A549 (cell line): Measurements from ENCODE around the gene VPS13A. TPM values are rescaled to one million over a fixed set of nuclear protein-coding genes. Genes with fewer than 3 reads are reported as not detected.

Source experiments
- ATAC-seq, 2 experiments: fragments of 200-7000 bp in 1 of 2; fragments of >200 bp in 1 of 2; cut with Nextera tagmentation in 1 of 2; cut with Tn5 transposase in 1 of 2; 3 replicates each; pipeline versions ENCODE4 v1.8.0 to v1.9.1; 2018 to 2020; ENCODE audit warnings: mild to moderate bottlenecking in 1 of 2, moderate library complexity in 1 of 2
- CTCF ChIA-PET: fragments of 300-600 bp; sonication (Branson Sonifier 250); formaldehyde crosslinking; extraction: SDS; loops from one replicate; lab custom pipeline; 2021; ENCODE audit warnings: antibody characterized with exemption, inconsistent platforms; lab: Yijun Ruan, JAX
- POLR2A ChIA-PET: fragments of 350-600 bp; formaldehyde crosslinking; extraction: SDS; loops from one replicate; lab custom pipeline; 2021; ENCODE audit warnings: antibody characterized with exemption, inconsistent platforms; lab: Yijun Ruan, JAX
- DNase-seq, 2 experiments: peaks; one replicate each; pipeline versions ENCODE4 v3.0.0 to v3.0.0-alpha.2; 2011 to 2016; ENCODE audit warnings: low read depth in 1 of 2, low spot score in 1 of 2
- FAIRE-seq: peaks from 2 replicates; lab custom pipeline; 2011; peaks lifted over from hg19 to GRCh38; lab: Jason Lieb, UNC
- H3K27ac ChIP-seq, 2 experiments: fragments of >200 bp; sonication (Bioruptor Twin); formaldehyde crosslinking; 3 replicates each; pipeline ENCODE4 v1.5.1; 2016 to 2017
- H3K4me1 ChIP-seq: fragments of >200 bp; sonication (Bioruptor Twin); formaldehyde crosslinking; 3 replicates; pipeline ENCODE4 v1.6.1; 2016
- H3K4me2 ChIP-seq: fragments of >200 bp; sonication (Bioruptor Twin); formaldehyde crosslinking; 3 replicates; pipeline ENCODE4 v1.6.1; 2016
- H3K4me3 ChIP-seq: fragments of >200 bp; sonication (Bioruptor Twin); formaldehyde crosslinking; 3 replicates; pipeline ENCODE4 v1.5.1; 2016
- H3K9me3 ChIP-seq: fragments of >200 bp; sonication (Bioruptor Twin); formaldehyde crosslinking; 3 replicates; pipeline ENCODE4 v1.6.1; 2016
- CBX2 ChIP-seq: fragments of 200-600 bp; sonication (generic); IDR thresholded peaks from 2 replicates; pipeline ENCODE4 v1.6.1; 2016; ENCODE audit warnings: low read depth, mild to moderate bottlenecking, borderline replicate concordance
- CEBPB ChIP-seq, 2 experiments: fragments of >200 bp in 1 of 2; sonication (Bioruptor Twin) in 1 of 2; formaldehyde crosslinking in 1 of 2; IDR thresholded peaks; 2 replicates each; pipeline ENCODE4 v1.6.1; 2012 to 2016
- FOSB ChIP-seq: fragments of 250-450 bp; sonication (Bioruptor Pico); IDR thresholded peaks from 2 replicates; pipeline ENCODE4 v1.5.0; 2020; ENCODE audit warnings: mild to moderate bottlenecking, moderate library complexity
- HDAC2 ChIP-seq: fragments of 200-600 bp; sonication (generic); IDR thresholded peaks from 2 replicates; pipeline ENCODE4 v1.6.1; 2016
- KDM1A ChIP-seq: fragments of 200-600 bp; sonication (generic); IDR thresholded peaks from 2 replicates; pipeline ENCODE4 v1.6.1; 2016; ENCODE audit warnings: low read depth, mild to moderate bottlenecking
- KDM5A ChIP-seq: fragments of 200-600 bp; sonication (generic); IDR thresholded peaks from 2 replicates; pipeline ENCODE4 v1.6.1; 2016; ENCODE audit warnings: antibody characterized with exemption, mild to moderate bottlenecking
- MAZ ChIP-seq: fragments of 150-350 bp; IDR thresholded peaks from 2 replicates; pipeline ENCODE4 v1.6.1; 2014; ENCODE audit warnings: antibody characterized with exemption, low read depth, low read length, borderline replicate concordance
- MYC ChIP-seq: IDR thresholded peaks from 2 replicates; pipeline ENCODE4 v1.6.1; 2012; ENCODE audit warnings: mild to moderate bottlenecking, inconsistent platforms, low read length, improper control_type of control experiment, borderline replicate concordance
- NFE2L2 ChIP-seq: fragments of 150-350 bp; conservative IDR thresholded peaks from 2 replicates; pipeline ENCODE4 v1.6.1; 2014; ENCODE audit warnings: low read length
- POLR2A ChIP-seq: IDR thresholded peaks from 2 replicates; pipeline ENCODE4 v1.6.1; 2012; ENCODE audit warnings: mild to moderate bottlenecking, low read length
- RAD21 ChIP-seq, 2 experiments: fragments of >200 bp in 1 of 2; sonication (Bioruptor Twin) in 1 of 2; formaldehyde crosslinking in 1 of 2; IDR thresholded peaks in 1 of 2; conservative IDR thresholded peaks in 1 of 2; 2 replicates in 1 of 2; 3 replicates in 1 of 2; pipeline ENCODE4 v1.6.1; 2012 to 2018; ENCODE audit warnings: inconsistent platforms in 1 of 2
- RARB ChIP-seq: fragments of 250-450 bp; sonication (Bioruptor Pico); IDR thresholded peaks from 2 replicates; pipeline ENCODE4 v1.8.0; 2021; ENCODE audit warnings: mild to moderate bottlenecking, moderate library complexity
- RFX5 ChIP-seq: fragments of 450-650 bp; IDR thresholded peaks from 2 replicates; pipeline ENCODE4 v1.7.1; 2014; ENCODE audit warnings: antibody characterized with exemption, mild to moderate bottlenecking, moderate library complexity
- RNF2 ChIP-seq: fragments of 200-600 bp; sonication (generic); IDR thresholded peaks from 2 replicates; pipeline ENCODE4 v1.6.1; 2016; ENCODE audit warnings: low read depth, mild to moderate bottlenecking, antibody characterized with exemption, moderate library complexity, borderline replicate concordance
- SMC3 ChIP-seq: fragments of >200 bp; sonication (Bioruptor Twin); formaldehyde crosslinking; IDR thresholded peaks from 3 replicates; pipeline ENCODE4 v1.6.1; 2018; ENCODE audit warnings: inconsistent platforms
- TFCP2L1 ChIP-seq: fragments of 250-450 bp; sonication (Bioruptor Pico); IDR thresholded peaks from 2 replicates; pipeline ENCODE4 v1.5.0; 2021; ENCODE audit warnings: mild to moderate bottlenecking
- ZC3H11A ChIP-seq: fragments of 450-650 bp; IDR thresholded peaks from 2 replicates; pipeline ENCODE4 v1.6.1; 2014; ENCODE audit warnings: antibody characterized with exemption, mild to moderate bottlenecking
- polyA plus RNA-seq, 4 experiments: library from polyadenylated mRNA; depleted of rRNA in 3 of 4; stranded (reverse); fragments of >200 nt; fragmentation: RNase III in 1 of 4; extraction: RNeasy Plus Mini Kit Qiagen cat#74134 plus additional on column Dnase treatment in 1 of 4; gene quantifications; 2 replicates in 3 of 4; 3 replicates in 1 of 4; pipeline ENCODE4 v1.2.3, GENCODE V29; 2011 to 2017
- TF ChIP-seq, protein P1 (sequence below): fragments of >200 bp; sonication (Bioruptor Twin); formaldehyde crosslinking; IDR thresholded peaks from 3 replicates; pipeline ENCODE4 v1.6.1; 2016
- TF ChIP-seq, protein P2 (sequence below): IDR thresholded peaks from 2 replicates; pipeline ENCODE4 v1.6.1; 2012
- TF ChIP-seq, protein P3 (sequence below): IDR thresholded peaks from 2 replicates; pipeline ENCODE4 v1.6.1; 2012
- TF ChIP-seq, protein P4 (sequence below): fragments of 250-450 bp; sonication (Bioruptor Pico); IDR thresholded peaks from 2 replicates; pipeline ENCODE4 v1.5.0; 2021; ENCODE audit warnings: mild to moderate bottlenecking, moderate library complexity, borderline replicate concordance
- TF ChIP-seq, protein P5 (sequence below): fragments of 200-600 bp; sonication (generic); IDR thresholded peaks from 2 replicates; pipeline ENCODE4 v1.6.1; 2016; ENCODE audit warnings: antibody characterized with exemption, mild to moderate bottlenecking, moderate library complexity
- TF ChIP-seq, protein P6 (sequence below): fragments of >200 bp; sonication (Bioruptor Twin); formaldehyde crosslinking; IDR thresholded peaks from 3 replicates; pipeline ENCODE4 v1.5.1; 2016

Gene VPS13A
- polyA plus RNA-seq, 2 of the 4 experiments (the other 2 are of a cell fraction), result 12.3 to 66.6 TPM

DNA sequence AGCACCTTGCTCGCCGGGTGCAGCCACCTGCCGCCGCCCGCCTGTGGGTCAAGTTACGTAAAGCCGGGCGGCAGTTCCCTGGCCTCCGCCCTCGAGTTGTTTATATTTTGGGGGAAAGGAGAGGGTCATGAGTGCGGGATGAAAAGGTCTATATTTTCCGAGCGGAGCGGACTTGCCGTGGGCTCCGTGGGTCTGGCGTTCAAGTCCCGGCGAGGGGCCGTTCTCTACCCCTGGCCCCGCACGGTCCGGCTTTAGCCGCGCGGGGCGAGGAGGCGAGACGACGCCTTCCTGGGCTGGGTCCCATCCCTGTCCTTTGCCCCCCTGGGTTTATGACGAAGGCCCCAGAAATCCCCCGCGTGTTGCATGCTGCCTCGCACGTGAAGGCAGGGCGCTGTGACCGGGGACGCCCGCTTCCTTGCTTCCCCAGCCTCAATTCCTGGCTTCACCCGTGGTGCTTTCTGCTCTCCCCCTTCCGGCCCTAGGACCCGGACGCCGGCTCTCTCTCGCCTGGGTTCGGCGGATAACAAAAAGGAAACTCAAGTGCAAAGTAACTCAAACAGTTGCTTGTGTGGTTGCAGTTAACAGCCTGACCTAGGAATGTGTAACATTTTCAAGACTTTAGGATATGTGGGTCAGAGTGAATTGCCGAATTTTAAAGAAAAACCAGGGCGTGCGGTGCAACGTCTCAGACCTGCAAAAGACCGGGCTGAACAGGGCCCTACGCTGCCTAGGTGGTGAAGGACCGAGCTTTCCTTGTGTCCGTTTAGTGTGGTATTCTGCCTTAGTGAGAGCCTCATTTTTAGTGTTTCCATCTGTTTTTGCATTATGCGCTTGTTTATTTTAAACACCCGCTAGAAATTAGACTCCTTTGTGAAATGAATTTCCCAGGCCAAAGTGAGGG lies 810 bp downstream of the VPS13A start (continued):
- TF ChIP-seq CEBPB (IDR thresholded peaks at IDR 0.05) (peak in 1 of 2 experiments; percentile 9; a peak in 1 of 4 replicates), ZC3H11A (no peak), KDM5A (no peak), CBX2 (no peak), SMC3 (no peak), HDAC2 (no peak)
- TF ChIP-seq, protein P1, sequence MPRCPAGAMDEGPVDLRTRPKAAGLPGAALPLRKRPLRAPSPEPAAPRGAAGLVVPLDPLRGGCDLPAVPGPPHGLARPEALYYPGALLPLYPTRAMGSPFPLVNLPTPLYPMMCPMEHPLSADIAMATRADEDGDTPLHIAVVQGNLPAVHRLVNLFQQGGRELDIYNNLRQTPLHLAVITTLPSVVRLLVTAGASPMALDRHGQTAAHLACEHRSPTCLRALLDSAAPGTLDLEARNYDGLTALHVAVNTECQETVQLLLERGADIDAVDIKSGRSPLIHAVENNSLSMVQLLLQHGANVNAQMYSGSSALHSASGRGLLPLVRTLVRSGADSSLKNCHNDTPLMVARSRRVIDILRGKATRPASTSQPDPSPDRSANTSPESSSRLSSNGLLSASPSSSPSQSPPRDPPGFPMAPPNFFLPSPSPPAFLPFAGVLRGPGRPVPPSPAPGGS, result no peak
- TF ChIP-seq, protein P2, sequence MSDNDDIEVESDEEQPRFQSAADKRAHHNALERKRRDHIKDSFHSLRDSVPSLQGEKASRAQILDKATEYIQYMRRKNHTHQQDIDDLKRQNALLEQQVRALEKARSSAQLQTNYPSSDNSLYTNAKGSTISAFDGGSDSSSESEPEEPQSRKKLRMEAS, result peak; percentile 65

DNA sequence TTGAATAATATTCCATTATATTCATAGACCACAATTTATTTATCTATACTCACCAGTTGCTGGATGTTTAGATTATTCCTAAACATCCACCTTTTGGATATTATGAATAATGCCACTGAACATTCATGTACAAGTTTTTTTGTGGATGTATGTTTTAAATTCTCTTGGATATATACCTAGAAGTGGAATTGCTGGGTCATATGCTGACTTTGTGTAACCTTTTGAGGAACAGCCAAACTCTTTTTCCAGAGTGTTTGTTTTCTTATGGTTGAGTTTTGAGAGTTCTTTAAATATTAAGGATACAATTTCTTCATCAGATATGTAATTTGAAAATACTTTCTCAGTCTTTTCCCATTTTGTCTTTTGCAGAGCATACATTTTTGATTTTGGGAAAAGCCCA lies 2.7 kb downstream of the VPS13A start:
- no peak overlapping the region for H3K27ac ChIP-seq
- POLR2A ChIA-PET, result no interaction called here
- TF ChIP-seq KDM1A (no peak), RFX5 (no peak), RAD21 (conservative IDR thresholded peaks at IDR 0.05 in 1 of 2, IDR thresholded peaks at IDR 0.05 in 1 of 2) (no peak)
- TF ChIP-seq, protein P3, sequence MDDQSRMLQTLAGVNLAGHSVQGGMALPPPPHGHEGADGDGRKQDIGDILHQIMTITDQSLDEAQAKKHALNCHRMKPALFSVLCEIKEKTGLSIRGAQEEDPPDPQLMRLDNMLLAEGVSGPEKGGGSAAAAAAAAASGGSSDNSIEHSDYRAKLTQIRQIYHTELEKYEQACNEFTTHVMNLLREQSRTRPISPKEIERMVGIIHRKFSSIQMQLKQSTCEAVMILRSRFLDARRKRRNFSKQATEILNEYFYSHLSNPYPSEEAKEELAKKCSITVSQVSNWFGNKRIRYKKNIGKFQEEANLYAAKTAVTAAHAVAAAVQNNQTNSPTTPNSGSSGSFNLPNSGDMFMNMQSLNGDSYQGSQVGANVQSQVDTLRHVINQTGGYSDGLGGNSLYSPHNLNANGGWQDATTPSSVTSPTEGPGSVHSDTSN, result no peak
- TF ChIP-seq, protein P4, sequence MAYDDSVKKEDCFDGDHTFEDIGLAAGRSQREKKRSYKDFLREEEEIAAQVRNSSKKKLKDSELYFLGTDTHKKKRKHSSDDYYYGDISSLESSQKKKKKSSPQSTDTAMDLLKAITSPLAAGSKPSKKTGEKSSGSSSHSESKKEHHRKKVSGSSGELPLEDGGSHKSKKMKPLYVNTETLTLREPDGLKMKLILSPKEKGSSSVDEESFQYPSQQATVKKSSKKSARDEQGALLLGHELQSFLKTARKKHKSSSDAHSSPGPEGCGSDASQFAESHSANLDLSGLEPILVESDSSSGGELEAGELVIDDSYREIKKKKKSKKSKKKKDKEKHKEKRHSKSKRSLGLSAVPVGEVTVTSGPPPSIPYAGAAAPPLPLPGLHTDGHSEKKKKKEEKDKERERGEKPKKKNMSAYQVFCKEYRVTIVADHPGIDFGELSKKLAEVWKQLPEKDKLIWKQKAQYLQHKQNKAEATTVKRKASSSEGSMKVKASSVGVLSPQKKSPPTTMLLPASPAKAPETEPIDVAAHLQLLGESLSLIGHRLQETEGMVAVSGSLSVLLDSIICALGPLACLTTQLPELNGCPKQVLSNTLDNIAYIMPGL (CRISPR knock-in tag), result no peak
- TF ChIP-seq, protein P5, sequence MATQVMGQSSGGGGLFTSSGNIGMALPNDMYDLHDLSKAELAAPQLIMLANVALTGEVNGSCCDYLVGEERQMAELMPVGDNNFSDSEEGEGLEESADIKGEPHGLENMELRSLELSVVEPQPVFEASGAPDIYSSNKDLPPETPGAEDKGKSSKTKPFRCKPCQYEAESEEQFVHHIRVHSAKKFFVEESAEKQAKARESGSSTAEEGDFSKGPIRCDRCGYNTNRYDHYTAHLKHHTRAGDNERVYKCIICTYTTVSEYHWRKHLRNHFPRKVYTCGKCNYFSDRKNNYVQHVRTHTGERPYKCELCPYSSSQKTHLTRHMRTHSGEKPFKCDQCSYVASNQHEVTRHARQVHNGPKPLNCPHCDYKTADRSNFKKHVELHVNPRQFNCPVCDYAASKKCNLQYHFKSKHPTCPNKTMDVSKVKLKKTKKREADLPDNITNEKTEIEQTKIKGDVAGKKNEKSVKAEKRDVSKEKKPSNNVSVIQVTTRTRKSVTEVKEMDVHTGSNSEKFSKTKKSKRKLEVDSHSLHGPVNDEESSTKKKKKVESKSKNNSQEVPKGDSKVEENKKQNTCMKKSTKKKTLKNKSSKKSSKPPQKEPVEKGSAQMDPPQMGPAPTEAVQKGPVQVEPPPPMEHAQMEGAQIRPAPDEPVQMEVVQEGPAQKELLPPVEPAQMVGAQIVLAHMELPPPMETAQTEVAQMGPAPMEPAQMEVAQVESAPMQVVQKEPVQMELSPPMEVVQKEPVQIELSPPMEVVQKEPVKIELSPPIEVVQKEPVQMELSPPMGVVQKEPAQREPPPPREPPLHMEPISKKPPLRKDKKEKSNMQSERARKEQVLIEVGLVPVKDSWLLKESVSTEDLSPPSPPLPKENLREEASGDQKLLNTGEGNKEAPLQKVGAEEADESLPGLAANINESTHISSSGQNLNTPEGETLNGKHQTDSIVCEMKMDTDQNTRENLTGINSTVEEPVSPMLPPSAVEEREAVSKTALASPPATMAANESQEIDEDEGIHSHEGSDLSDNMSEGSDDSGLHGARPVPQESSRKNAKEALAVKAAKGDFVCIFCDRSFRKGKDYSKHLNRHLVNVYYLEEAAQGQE, result no peak
- TF ChIP-seq, all 56 proteins: peak for 0
- Histone ChIP-seq H3K4me2 (peak overlapping the region; percentile 92), H3K4me3 (no peak overlapping the region), H3K4me1 (peaks cover 33% of the 10 kb centered on the region), H3K9me3 (no peaks in the 10 kb centered on the region)
- no peak for DNase-seq
- no peak for ATAC-seq
- CTCF ChIA-PET, result no interaction called here
- no peak for FAIRE-seq

DNA sequence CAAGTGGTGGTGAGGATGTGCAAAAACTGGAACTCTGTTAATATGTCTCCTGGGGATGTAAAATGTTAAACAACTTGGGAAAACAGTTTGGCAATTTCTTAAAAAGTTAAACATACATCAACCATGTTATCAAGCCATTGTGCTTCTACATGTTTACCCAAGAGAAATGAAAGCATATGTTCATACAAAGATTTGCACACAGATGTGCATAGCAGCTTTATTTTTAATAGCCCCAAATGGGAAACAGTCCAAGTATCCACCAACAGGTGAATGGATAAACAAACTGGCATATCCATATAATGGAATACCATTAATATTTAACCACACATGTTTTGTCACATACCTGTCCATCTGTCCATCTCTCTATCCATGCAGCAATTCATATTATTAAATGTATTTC lies 6.2 kb downstream of the VPS13A start:
- Histone ChIP-seq H3K4me2 (no peak overlapping the region), H3K4me3 (no peak overlapping the region), H3K4me1 (peaks cover 28% of the 10 kb centered on the region), H3K27ac (no peak overlapping the region), H3K9me3 (no peaks in the 10 kb centered on the region)
- FAIRE-seq (no peak), ATAC-seq (no peak), DNase-seq (no peak)
- ChIA-PET CTCF (interaction anchor here (0.9 to 1.5 kb wide), 2 partner anchors 32 to 273 kb away, joined by 3 to 4 read pairs; no protein-coding TSS in a partner anchor), POLR2A (no interaction called here)
- TF ChIP-seq RNF2 (no peak), ZC3H11A (no peak), MAZ (no peak), NFE2L2 (no peak), POLR2A (no peak), RARB (no peak), FOSB (CRISPR knock-in tag) (no peak), TFCP2L1 (CRISPR knock-in tag) (no peak), MYC (no peak)
- TF ChIP-seq, protein P6, sequence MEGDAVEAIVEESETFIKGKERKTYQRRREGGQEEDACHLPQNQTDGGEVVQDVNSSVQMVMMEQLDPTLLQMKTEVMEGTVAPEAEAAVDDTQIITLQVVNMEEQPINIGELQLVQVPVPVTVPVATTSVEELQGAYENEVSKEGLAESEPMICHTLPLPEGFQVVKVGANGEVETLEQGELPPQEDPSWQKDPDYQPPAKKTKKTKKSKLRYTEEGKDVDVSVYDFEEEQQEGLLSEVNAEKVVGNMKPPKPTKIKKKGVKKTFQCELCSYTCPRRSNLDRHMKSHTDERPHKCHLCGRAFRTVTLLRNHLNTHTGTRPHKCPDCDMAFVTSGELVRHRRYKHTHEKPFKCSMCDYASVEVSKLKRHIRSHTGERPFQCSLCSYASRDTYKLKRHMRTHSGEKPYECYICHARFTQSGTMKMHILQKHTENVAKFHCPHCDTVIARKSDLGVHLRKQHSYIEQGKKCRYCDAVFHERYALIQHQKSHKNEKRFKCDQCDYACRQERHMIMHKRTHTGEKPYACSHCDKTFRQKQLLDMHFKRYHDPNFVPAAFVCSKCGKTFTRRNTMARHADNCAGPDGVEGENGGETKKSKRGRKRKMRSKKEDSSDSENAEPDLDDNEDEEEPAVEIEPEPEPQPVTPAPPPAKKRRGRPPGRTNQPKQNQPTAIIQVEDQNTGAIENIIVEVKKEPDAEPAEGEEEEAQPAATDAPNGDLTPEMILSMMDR, result no peak
- TF ChIP-seq, protein P4 (CRISPR knock-in tag), result no peak
